Measurements from ENCODE around the gene AUTS2.
A peak's percentile ranks its signal among the peaks of the same experiment; 100 is the strongest.
"Not testable (repeated sequence)": the region's sequence is repeated elsewhere in the genome, so short reads cannot be mapped to it uniquely, and the experiment has no call there.

AUTS2 gene

GRCh38 chr7:70630818-70631457, 1032.7 kb downstream of the AUTS2 start:
- no peak for DNase-seq (ENCODE audit: low read depth)

GRCh38 chr7:70631718-70632117, 1033.4 kb downstream of the AUTS2 start:
- DNase-seq (ENCODE audit: low read depth): no peak

DNA sequence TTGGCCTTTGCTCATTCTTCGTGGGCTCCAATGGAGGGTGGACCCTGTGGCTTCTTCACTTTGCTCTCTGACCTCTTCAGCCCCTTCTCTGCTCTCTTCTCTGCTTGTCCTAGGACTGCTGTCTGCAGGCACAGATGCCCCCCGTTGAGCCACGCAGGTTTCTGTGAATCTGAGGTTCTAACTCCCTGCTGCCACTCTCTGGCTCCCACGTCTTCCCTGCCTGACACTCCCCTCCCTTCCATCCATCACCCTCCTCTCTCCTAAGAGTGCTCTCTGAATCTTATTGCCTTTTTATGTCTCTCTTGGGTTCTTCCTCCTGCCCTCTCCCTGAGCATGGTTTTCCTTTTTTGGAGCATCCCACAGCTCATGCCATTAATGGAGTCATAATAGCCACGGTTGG, 1034.1 kb downstream of the AUTS2 start:
- no peak for DNase-seq (ENCODE audit: low read depth)

GRCh38 chr7:70634071-70634470, 1035.8 kb downstream of the AUTS2 start:
- no peak for DNase-seq (ENCODE audit: low read depth)

DNA sequence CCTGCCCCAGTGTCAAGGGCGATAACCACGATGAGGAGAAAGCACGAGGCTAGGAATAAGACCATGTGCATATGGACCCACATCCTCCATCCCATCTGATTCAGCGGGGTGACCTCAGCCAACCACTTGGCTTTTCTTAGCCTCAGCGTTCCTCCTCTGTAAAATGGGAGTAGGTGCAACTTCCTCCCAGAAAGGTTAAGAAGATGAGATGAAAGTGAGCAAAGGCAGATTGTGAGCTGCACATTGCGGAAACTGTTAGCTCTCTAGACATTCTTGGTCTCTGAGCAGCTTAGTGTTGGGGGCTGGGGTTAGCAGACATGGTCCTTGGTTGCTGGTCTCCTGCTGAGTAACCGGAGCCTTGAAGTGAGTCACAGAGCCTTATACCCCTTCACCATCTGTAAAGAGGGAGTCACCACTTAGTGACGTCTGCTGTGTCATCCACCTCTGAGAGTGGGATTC, 1036.4 kb downstream of the AUTS2 start:
- DNase-seq (ENCODE audit: low read depth): peak; percentile 29

DNA sequence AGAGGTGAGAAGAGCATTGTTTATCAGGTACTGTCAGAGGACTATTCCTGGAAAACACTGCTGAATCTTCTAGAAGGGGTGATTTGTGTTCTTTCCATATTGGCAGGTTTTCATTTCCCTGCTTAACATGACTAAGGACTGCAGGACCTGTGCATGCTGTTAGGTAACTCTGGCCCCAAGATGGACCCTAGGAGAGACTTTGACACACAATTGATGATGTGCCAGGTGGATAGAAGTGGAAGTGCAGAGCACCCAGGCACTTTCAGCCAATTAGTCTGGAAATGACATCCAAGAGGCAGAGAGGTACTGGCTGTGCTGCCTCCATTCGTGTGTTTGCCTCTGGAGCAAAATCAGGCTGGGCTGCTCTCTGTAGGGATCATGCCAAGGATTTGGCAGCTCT, 1037.4 kb downstream of the AUTS2 start:
- DNase-seq (ENCODE audit: low read depth): no peak

GRCh38 chr7:70636169-70636568, 1037.9 kb downstream of the AUTS2 start:
- DNase-seq (ENCODE audit: low read depth): no peak

DNA sequence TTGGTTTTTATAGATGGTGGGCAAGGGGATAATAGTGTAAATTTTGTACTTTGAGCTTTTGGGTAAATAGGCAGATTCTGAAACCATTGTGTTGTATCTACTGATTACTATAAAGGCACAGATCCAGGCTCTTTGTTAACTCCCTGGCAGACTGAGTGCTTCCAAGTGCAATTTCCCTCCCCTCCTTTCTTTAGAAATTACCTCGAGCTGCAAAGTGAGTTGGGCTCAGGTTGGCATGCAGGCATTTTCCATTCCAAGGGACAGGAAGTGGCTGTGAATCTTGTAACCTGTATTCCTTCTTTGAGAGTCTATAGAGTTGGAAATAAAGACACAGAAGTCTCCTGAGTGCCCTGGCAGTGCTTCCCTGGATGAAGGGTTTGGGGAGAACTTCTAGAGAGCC, 1039.5 kb downstream of the AUTS2 start:
- no peak for DNase-seq (ENCODE audit: low read depth)

- no peak for DNase-seq (ENCODE audit: low read depth)
These were observed 1040.2 kb downstream of the AUTS2 start for GRCh38 chr7:70638158-70639107.

DNA sequence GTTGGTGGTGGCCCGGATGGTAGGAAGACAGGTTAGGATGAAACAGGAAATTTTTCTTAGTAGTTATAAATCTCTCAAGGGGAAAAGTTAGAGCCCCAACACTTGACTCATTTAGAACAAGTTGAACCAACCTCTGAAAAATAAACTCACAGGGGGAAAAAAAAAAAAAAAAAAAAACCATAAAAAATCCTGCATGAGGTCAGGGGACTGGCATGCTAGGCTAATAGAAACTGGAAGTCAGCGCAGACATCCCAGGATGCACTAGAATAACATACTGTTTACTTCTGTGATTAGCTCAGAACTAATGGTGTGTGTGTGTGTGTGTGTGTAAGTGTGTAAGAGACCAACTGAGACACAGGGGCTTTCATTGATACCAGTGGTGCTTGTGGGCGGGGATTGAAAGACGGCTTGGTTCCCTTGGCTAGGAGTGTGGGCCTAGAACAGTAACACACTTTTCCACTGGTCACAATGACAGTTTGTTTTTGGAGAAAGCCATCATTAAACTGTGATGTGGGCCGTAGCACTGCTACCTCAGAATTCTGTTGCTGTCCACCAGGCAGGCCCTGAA, 1042.1 kb downstream of the AUTS2 start:
- DNase-seq (ENCODE audit: low read depth): peak; percentile 30

DNA sequence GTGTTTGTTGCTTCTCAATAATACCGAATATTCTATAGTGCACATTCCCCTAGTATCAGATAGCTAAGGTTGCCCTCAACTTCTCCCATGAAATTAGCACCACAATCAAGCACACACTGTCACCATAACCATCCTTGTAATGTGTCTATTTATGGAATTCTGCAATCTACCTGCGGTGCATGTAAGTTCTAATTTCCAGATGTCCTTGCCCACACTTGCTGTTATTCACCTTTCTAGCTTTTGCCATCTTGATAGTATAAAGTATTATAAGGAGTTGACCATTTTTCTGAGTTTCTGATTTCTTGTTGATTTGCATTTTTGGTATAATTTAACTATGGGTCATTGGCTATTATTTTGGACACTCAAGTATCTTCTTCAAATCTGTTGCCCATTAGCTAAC, 1043.6 kb downstream of the AUTS2 start:
- DNase-seq (ENCODE audit: low read depth): no peak

DNA sequence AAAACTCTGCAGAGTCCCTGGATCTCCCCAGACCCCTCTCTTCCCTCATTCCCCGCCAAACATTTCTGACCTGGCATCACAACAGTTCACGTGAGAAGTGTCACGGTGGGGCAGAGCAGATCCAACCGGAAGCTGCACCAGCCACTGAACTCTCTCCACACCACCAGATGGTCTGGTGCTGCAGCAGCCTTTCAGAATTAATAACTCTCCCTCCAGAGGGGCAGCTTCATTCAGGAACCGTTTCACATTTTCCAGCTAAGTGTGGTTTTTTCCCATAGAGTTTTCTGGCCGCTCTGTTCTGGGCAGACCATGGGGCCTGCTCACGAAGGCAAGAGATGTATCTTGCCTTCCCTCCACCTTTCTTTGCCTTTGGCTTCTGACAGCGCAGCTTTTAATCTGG, 1047.0 kb downstream of the AUTS2 start:
- DNase-seq (ENCODE audit: low read depth): no peak

DNA sequence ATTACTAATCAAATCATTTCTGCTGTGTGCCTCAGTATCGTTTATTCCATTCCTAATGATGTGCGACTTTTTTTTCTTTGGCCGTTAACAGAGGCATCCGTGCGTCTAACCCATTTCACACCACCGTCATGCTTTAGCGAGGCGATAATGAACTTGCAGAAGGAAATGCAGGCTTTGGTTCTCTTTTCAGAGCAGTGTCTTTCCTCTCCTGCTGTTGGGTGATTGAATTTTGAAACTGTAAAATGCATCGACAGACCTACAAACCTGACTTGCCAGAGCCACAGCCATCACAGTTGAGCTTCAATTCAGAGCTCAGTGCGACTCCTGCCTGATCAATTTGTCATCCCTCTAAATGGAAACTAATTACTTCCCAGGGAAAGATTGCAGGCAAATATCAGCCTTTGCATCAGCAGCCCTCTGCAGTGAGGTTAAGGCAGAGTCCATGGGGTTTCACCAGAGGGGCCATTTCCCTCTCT, 1047.6 kb downstream of the AUTS2 start:
- no peak for DNase-seq (ENCODE audit: low read depth)

- DNase-seq (ENCODE audit: low read depth): no peak
These were observed 1048.4 kb downstream of the AUTS2 start for GRCh38 chr7:70646536-70647248.

DNA sequence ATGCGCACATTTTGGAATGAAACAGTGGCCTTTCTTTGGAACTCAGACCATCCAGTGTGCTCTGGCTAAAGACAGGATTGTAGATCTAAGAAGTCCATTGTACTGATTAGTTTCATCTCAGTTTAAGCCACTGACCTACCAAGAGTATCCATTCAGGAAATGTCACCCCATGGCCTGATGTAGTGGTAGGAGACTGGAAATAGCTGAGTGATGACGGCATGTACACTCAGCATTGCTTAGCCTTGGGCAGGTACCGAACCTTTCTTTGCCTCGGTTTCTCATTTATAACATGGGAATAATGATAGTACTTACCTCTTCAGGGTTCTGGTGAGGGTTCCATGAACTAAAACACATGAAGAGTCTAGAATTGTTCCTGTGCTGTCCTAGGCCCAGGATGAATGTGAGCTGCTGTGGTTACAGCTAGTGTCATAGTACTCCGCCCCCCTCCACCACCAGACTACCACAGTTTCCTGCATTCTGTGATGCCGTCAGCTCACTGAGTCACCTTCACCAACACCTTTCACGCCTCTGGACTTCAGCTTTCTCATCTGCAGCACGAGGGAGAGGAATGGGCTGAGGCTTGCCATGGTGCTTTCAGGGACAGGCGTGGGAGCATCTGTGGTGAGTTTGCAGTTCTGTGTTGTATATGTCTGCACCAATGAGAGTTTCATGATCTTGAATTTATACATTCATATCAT, 1049.7 kb downstream of the AUTS2 start:
- DNase-seq (ENCODE audit: low read depth): no peak

- not testable (repeated sequence) for DNase-seq (ENCODE audit: low read depth)
These were observed 1050.2 kb downstream of the AUTS2 start for GRCh38 chr7:70648499-70648861.

DNA sequence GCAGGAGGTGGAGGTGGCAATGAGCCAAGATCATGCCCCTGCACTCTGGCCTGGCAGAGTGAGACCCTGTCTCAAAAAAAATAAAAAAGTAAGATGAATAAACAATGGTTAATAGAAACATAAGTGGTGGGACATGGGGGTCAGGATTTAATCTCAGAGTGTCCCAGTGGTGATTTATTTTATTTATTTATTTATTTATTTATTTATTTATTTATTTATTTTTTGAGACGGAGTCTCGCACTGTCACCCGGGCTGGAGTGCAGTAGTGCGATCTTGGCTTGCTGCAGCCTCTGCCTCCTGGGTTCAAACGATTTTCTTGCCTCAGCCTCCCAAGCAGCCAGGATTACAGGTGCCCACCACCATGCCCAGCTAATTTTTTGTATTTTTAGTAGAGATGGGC, 1051.0 kb downstream of the AUTS2 start:
- DNase-seq (ENCODE audit: low read depth): no peak

GRCh38 chr7:70654146-70654545, 1055.9 kb downstream of the AUTS2 start:
- DNase-seq (ENCODE audit: low read depth): no peak

- DNase-seq (ENCODE audit: low read depth): no peak
These were observed 1056.7 kb downstream of the AUTS2 start for GRCh38 chr7:70654979-70655378.

DNA sequence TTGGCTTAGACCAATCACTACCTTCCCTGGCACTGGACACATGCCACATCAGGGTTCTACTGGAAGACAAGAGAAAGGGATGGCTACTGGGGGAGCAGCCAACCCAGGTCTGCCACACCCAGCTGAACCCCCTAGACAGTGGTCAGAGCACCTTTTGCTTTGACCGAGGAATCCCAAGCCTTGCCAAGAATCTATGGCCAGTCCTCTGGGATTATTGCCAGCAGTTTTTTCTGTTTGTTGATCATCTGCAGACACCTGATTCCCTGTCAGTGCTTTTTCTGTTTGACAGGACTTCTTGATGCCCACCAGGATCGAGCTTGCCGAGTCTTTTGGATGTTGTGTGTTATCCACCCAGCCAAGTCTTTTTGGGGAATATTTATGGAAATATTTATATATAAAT, 1057.4 kb downstream of the AUTS2 start:
- DNase-seq (ENCODE audit: low read depth): no peak

DNA sequence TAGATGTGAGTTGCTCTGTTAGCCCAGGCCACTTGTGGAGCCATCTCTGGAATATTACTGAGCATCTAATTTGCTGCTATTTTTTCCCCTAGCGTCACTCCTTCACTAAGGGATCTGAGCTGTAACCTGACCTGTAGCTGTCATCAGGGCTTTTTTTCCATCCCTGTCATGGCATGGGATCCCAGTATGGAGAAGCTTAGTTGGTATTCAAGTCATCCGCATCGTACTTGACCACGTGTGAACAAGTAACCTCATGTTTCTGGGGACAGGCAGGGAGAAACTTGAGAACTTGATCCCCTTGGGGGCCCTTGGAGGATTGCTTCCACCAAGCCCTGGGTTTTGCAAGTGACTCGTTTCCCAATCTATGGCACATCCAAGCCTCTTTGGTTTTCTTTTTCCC, 1059.3 kb downstream of the AUTS2 start:
- no peak for DNase-seq (ENCODE audit: low read depth)

All from amniotic epithelial cell (primary cell).